ENCODE measurements around the gene LRRN2.

DNA sequence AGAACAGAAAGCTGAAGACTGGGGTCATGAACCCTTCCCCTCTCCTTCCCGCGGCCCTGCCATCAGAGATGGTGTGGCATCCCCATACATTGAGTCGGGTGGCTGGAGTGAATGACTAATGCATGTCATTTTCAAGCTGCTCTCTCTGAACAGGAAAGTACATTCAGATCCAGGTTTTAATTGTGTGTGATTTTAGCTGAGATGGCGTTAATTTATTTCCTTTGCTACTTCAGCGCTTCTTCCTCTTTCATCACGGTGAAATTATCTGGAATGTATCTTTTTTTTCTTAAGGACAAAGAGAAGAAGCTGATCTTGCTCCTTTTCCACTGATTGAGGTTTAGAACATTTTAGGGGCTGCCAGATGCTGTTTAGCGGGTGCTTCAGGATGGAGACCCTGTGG is 8.6 kb upstream of the LRRN2 start:
- TF ChIP-seq POLR2A (IDR thresholded peaks at IDR 0.05; ENCODE audit: extremely low read depth, insufficient read length) (no peak), MYC (IDR thresholded peaks at IDR 0.05; ENCODE audit: low read depth, low read length) (no peak)
- TF ChIP-seq, protein P1, sequence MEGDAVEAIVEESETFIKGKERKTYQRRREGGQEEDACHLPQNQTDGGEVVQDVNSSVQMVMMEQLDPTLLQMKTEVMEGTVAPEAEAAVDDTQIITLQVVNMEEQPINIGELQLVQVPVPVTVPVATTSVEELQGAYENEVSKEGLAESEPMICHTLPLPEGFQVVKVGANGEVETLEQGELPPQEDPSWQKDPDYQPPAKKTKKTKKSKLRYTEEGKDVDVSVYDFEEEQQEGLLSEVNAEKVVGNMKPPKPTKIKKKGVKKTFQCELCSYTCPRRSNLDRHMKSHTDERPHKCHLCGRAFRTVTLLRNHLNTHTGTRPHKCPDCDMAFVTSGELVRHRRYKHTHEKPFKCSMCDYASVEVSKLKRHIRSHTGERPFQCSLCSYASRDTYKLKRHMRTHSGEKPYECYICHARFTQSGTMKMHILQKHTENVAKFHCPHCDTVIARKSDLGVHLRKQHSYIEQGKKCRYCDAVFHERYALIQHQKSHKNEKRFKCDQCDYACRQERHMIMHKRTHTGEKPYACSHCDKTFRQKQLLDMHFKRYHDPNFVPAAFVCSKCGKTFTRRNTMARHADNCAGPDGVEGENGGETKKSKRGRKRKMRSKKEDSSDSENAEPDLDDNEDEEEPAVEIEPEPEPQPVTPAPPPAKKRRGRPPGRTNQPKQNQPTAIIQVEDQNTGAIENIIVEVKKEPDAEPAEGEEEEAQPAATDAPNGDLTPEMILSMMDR (IDR thresholded peaks at IDR 0.05; ENCODE audit: low read depth, low read length) = no peak
- TF ChIP-seq, protein P2, sequence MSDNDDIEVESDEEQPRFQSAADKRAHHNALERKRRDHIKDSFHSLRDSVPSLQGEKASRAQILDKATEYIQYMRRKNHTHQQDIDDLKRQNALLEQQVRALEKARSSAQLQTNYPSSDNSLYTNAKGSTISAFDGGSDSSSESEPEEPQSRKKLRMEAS (IDR thresholded peaks at IDR 0.05; ENCODE audit: low read depth, low read length) = no peak
